ENCODE results near the gene ABI1.

DNA sequence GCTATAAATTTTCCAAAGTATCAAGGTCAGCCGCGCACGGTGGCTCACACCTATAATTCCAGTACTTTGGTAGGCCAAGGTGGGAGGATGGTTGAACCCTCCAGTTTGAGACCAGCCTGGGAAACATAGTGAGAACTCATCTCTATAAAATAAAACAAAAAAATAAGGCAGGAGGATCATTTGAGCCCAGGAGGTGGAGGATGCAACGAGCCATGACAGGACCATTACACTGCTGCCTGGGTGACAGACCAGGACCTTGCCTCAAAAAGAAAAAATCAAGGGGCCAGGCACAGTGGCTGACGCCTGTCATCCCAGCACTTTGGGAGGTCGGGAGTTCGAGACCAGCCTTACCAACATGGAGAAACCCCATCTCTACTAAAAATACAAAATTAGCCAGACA is 60.3 kb downstream of the ABI1 start:
- TF ChIP-seq, protein P1, sequence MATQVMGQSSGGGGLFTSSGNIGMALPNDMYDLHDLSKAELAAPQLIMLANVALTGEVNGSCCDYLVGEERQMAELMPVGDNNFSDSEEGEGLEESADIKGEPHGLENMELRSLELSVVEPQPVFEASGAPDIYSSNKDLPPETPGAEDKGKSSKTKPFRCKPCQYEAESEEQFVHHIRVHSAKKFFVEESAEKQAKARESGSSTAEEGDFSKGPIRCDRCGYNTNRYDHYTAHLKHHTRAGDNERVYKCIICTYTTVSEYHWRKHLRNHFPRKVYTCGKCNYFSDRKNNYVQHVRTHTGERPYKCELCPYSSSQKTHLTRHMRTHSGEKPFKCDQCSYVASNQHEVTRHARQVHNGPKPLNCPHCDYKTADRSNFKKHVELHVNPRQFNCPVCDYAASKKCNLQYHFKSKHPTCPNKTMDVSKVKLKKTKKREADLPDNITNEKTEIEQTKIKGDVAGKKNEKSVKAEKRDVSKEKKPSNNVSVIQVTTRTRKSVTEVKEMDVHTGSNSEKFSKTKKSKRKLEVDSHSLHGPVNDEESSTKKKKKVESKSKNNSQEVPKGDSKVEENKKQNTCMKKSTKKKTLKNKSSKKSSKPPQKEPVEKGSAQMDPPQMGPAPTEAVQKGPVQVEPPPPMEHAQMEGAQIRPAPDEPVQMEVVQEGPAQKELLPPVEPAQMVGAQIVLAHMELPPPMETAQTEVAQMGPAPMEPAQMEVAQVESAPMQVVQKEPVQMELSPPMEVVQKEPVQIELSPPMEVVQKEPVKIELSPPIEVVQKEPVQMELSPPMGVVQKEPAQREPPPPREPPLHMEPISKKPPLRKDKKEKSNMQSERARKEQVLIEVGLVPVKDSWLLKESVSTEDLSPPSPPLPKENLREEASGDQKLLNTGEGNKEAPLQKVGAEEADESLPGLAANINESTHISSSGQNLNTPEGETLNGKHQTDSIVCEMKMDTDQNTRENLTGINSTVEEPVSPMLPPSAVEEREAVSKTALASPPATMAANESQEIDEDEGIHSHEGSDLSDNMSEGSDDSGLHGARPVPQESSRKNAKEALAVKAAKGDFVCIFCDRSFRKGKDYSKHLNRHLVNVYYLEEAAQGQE (IDR thresholded peaks at IDR 0.05; ENCODE audit: insufficient replicate concordance, low read depth), result no peak
- TF ChIP-seq, protein P2, sequence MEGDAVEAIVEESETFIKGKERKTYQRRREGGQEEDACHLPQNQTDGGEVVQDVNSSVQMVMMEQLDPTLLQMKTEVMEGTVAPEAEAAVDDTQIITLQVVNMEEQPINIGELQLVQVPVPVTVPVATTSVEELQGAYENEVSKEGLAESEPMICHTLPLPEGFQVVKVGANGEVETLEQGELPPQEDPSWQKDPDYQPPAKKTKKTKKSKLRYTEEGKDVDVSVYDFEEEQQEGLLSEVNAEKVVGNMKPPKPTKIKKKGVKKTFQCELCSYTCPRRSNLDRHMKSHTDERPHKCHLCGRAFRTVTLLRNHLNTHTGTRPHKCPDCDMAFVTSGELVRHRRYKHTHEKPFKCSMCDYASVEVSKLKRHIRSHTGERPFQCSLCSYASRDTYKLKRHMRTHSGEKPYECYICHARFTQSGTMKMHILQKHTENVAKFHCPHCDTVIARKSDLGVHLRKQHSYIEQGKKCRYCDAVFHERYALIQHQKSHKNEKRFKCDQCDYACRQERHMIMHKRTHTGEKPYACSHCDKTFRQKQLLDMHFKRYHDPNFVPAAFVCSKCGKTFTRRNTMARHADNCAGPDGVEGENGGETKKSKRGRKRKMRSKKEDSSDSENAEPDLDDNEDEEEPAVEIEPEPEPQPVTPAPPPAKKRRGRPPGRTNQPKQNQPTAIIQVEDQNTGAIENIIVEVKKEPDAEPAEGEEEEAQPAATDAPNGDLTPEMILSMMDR (IDR thresholded peaks at IDR 0.05; ENCODE audit: insufficient read depth, low read length), result no peak
- TF ChIP-seq GABPA (IDR thresholded peaks at IDR 0.05; ENCODE audit: low read depth) (no peak), POLR2AphosphoS5 (IDR thresholded peaks at IDR 0.05; ENCODE audit: low read depth) (no peak), SPI1 (IDR thresholded peaks at IDR 0.05; ENCODE audit: borderline replicate concordance, low read depth) (no peak)

All from HL-60 (cell line).